Natural killer cell (primary cell): ENCODE results near the gene P2RX7. TPM values are rescaled to one million over a fixed set of nuclear protein-coding genes. Genes with fewer than 3 reads are reported as not detected.
A peak's percentile ranks its signal among the peaks of the same experiment; 100 is the strongest.

Experiments
- ATAC-seq, 3 donors: fragments of 150-1000 bp in 2 of 3; fragments of 200-7000 bp in 1 of 3; cut with Tn5 transposase; 1 replicate in 1 of 3; 2 replicates in 2 of 3; pipeline ENCODE4 v1.10.0; 2021; ENCODE audit warnings: mild to moderate bottlenecking in 2 of 3, moderate library complexity in 2 of 3
- DNase-seq, 2 donors: peaks; one replicate each; pipeline versions ENCODE4 v3.0.0 to v3.0.0-alpha.2; 2013 to 2021; ENCODE audit warnings: mixed read lengths in 1 of 2
- H3K27ac ChIP-seq: one replicate; pipeline ENCODE4 v1.5.1; 2013; ENCODE audit warnings: mild to moderate bottlenecking, low read length
- H3K27me3 ChIP-seq: one replicate; pipeline ENCODE4 v1.6.1; 2013; ENCODE audit warnings: low read length; ENCODE audit not compliant: control insufficient read depth, insufficient read depth
- H3K36me3 ChIP-seq: one replicate; pipeline ENCODE4 v1.6.1; 2013; ENCODE audit warnings: low read length; ENCODE audit not compliant: control insufficient read depth, insufficient read depth
- H3K4me1 ChIP-seq: one replicate; pipeline ENCODE4 v1.6.1; 2013; ENCODE audit warnings: low read length; ENCODE audit not compliant: control insufficient read depth, insufficient read depth
- H3K4me3 ChIP-seq: one replicate; pipeline ENCODE4 v1.5.1; 2013; ENCODE audit warnings: low read length
- H3K9me3 ChIP-seq: one replicate; pipeline ENCODE4 v1.6.1; 2013; ENCODE audit warnings: low read length; ENCODE audit not compliant: control insufficient read depth, insufficient read depth
- H3K27ac Mint-ChIP-seq, 2 donors: one replicate each; pipeline ENCODE4 v1.8.0; 2022; ENCODE audit warnings: mild to moderate bottlenecking in 2 of 2, mixed read lengths in 2 of 2, moderate library complexity in 1 of 2
- H3K27me3 Mint-ChIP-seq, 2 donors: one replicate each; pipeline ENCODE4 v1.8.0; 2022; ENCODE audit warnings: low read depth in 2 of 2, mixed read lengths in 2 of 2
- H3K36me3 Mint-ChIP-seq: one replicate; pipeline ENCODE4 v1.8.0; 2022; ENCODE audit warnings: mixed read lengths
- H3K4me1 Mint-ChIP-seq, 2 donors: one replicate each; pipeline ENCODE4 v1.8.0; 2022; ENCODE audit warnings: mixed read lengths in 2 of 2
- H3K4me3 Mint-ChIP-seq: one replicate; pipeline ENCODE4 v1.8.0; 2022; ENCODE audit warnings: mild to moderate bottlenecking, moderate library complexity, mixed read lengths
- H3K9me3 Mint-ChIP-seq, 2 donors: one replicate each; pipeline ENCODE4 v1.8.0; 2022; ENCODE audit warnings: mixed read lengths in 2 of 2
- CTCF ChIP-seq: fragments of 200-600 bp; IDR thresholded peaks from one replicate; pipeline ENCODE4 v1.8.0; 2022; ENCODE audit warnings: antibody characterized with exemption
- WGBS: methylation state at CpG from one replicate; pipeline ENCODE4 v1.1.7; 2013; ENCODE audit warnings: missing lambda C conversion rate; ENCODE audit not compliant: insufficient coverage; 5-methylcytosine and 5-hydroxymethylcytosine counted together
- intact Hi-C: fragments of 100-400 bp; cut with micrococcal nuclease; formaldehyde crosslinking; loops from one replicate; pipeline ENCODE4 v1.14.2; 2022
- total RNA-seq, 4 donors: library from RNA; stranded (reverse); fragments of 120-200 nt in 1 of 4; gene quantifications; one replicate each; pipeline versions ENCODE4 v1.2.3 to v1.2.4, GENCODE V29; 2013 to 2022

The P2RX7 gene
- total RNA-seq, 3 donors from 2014 or later (not counting 1 experiment from before 2014, with no cell fraction given): 14.1 to 22.9 (median 16.7) TPM

GRCh38 chr12:121120989-121121755, 11.5 kb upstream of the P2RX7 start:
- Mint-ChIP-seq H3K9me3 (no peaks in the 10 kb centered on the region), H3K36me3 (no peaks in the 10 kb centered on the region), H3K27me3 (no peaks in the 10 kb centered on the region), H3K27ac (no peak overlapping the region), H3K4me1 (peaks cover 0 to 17% of the 10 kb centered on the region in 2 donors), H3K4me3 (no peak overlapping the region)
- Histone ChIP-seq H3K36me3 (no peaks in the 10 kb centered on the region), H3K4me1 (no peaks in the 10 kb centered on the region), H3K27me3 (no peaks in the 10 kb centered on the region), H3K9me3 (no peaks in the 10 kb centered on the region), H3K27ac (no peak overlapping the region), H3K4me3 (no peak overlapping the region)
- intact Hi-C loops: no loop called here
- ATAC-seq (no peak), DNase-seq (no peak)
- WGBS: 77% methylated on average over 8 of the region's 8 CpGs
- no peak for TF ChIP-seq CTCF

GRCh38 chr12:121121805-121122204, 10.9 kb upstream of the P2RX7 start:
- Mint-ChIP-seq H3K4me1 (peaks cover 0 to 20% of the 10 kb centered on the region in 2 donors), H3K36me3 (no peaks in the 10 kb centered on the region), H3K27ac (no peak overlapping the region), H3K27me3 (no peaks in the 10 kb centered on the region), H3K9me3 (no peaks in the 10 kb centered on the region), H3K4me3 (no peak overlapping the region)
- Histone ChIP-seq H3K4me3 (no peak overlapping the region), H3K9me3 (no peaks in the 10 kb centered on the region), H3K36me3 (no peaks in the 10 kb centered on the region), H3K4me1 (no peaks in the 10 kb centered on the region), H3K27me3 (no peaks in the 10 kb centered on the region), H3K27ac (no peak overlapping the region)
- DNase-seq: no peak
- intact Hi-C loops: no loop called here
- no peak for ATAC-seq
- TF ChIP-seq CTCF: no peak
- 92% methylated on average over 4 of the region's 4 CpGs for WGBS

GRCh38 chr12:121123488-121123887, 9.2 kb upstream of the P2RX7 start:
- intact Hi-C loops: no loop called here
- no peaks in the 10 kb centered on the region for H3K36me3 Mint-ChIP-seq
- DNase-seq: no peak
- no peaks in the 10 kb centered on the region for H3K27me3 ChIP-seq
- H3K9me3 Mint-ChIP-seq: no peaks in the 10 kb centered on the region
- peaks cover 14 to 32% of the 10 kb centered on the region in 2 donors for H3K4me1 Mint-ChIP-seq
- no peak for ATAC-seq
- no peak overlapping the region for H3K27ac ChIP-seq
- WGBS: 100% methylated on average over 2 of the region's 2 CpGs
- H3K27ac Mint-ChIP-seq: peak overlapping the region in 1 of 2 donors; percentile 10
- H3K4me1 ChIP-seq: peaks cover 8% of the 10 kb centered on the region
- H3K27me3 Mint-ChIP-seq: no peaks in the 10 kb centered on the region
- H3K9me3 ChIP-seq: no peaks in the 10 kb centered on the region
- no peak for TF ChIP-seq CTCF
- no peaks in the 10 kb centered on the region for H3K36me3 ChIP-seq
- no peak overlapping the region for H3K4me3 Mint-ChIP-seq
- no peak overlapping the region for H3K4me3 ChIP-seq
